ENCODE data around the gene HNMT.

DNA sequence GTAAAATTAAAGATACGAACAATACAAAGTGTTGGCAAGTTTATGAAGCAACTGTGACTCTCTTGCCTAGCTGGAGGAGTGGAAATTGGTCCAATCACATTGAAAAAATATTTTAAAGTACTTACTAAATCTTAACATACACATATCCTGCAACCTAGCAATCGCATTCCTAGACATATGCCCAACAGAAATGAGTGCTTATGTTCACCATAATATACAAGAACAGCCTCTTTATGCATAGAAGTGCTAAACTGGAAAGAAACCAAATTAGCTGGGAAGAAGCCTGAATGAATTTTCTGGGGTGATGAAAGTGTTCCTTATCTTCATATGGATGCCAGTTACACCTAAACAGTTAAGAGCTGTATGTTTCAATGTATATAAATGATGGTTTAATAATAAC, 98.9 kb downstream of the HNMT start:
- no peak for TF ChIP-seq CTCF (IDR thresholded peaks at IDR 0.05)
- no peak for TF ChIP-seq ZFX (IDR thresholded peaks at IDR 0.05; ENCODE audit: borderline replicate concordance)

All from 22Rv1 (cell line).